Activated naive CD8-positive, alpha-beta T cell treated with anti-CD3 and anti-CD28 coated beads, Interleukin-2, amount 50 U/mL, for 16 hours (primary cell): Measurements from ENCODE around the gene PTBP3.
"Not testable (repeated sequence)": the region's sequence is repeated elsewhere in the genome, so short reads cannot be mapped to it uniquely, and the experiment has no call there.

Experiments
- DNase-seq: peaks from one replicate; pipeline ENCODE4 v3.0.0-alpha.2; 2020; ENCODE audit warnings: low read depth, low spot score

The PTBP3 gene

GRCh38 chr9:112332977-112333638, at the start of gene PTBP3:
Gene PTBP3, minus strand, starts transcription at chr9:112333619. Its CDS starts 35,754 bp downstream, at chr9:112297865.
- DNase-seq = peak; percentile 39

GRCh38 chr9:112382501-112383364, 49.3 kb upstream of the PTBP3 start:
- no peak for DNase-seq

GRCh38 chr9:112382066-112382465, 48.6 kb upstream of the PTBP3 start:
- no peak for DNase-seq

GRCh38 chr9:112380825-112381221, 47.4 kb upstream of the PTBP3 start:
- DNase-seq = no peak

- DNase-seq = no peak
These were observed 46.8 kb upstream of the PTBP3 start, which contains the start of gene HSDL2 for GRCh38 chr9:112380102-112380824. Gene HSDL2, plus strand, starts transcription at chr9:112380108. Its CDS starts 56 bp downstream, at chr9:112380164.

- DNase-seq = peak; percentile 89
These were observed 46.0 kb upstream of the PTBP3 start for GRCh38 chr9:112379177-112380101.

- no peak for DNase-seq
These were observed 45.1 kb upstream of the PTBP3 start for GRCh38 chr9:112378328-112379176.

GRCh38 chr9:112377684-112378327, 44.4 kb upstream of the PTBP3 start:
- no peak for DNase-seq

GRCh38 chr9:112377087-112377486, 43.7 kb upstream of the PTBP3 start:
- DNase-seq = no peak

- DNase-seq = no peak
These were observed 41.9 kb upstream of the PTBP3 start for GRCh38 chr9:112375361-112375760.

- DNase-seq = not testable (repeated sequence)
These were observed 40.8 kb upstream of the PTBP3 start for GRCh38 chr9:112374232-112374631.

GRCh38 chr9:112373666-112374065, 40.2 kb upstream of the PTBP3 start:
- not testable (repeated sequence) for DNase-seq

GRCh38 chr9:112371060-112371459, 37.6 kb upstream of the PTBP3 start:
- no peak for DNase-seq

- no peak for DNase-seq
These were observed 36.4 kb upstream of the PTBP3 start for GRCh38 chr9:112369817-112370216.

- no peak for DNase-seq
These were observed 34.0 kb upstream of the PTBP3 start for GRCh38 chr9:112367465-112367864.

- no peak for DNase-seq
These were observed 33.2 kb upstream of the PTBP3 start for GRCh38 chr9:112366591-112366990.

- not testable (repeated sequence) for DNase-seq
These were observed 31.8 kb upstream of the PTBP3 start for GRCh38 chr9:112365257-112365656.

- DNase-seq = no peak
These were observed 31.3 kb upstream of the PTBP3 start for GRCh38 chr9:112364761-112365160.

GRCh38 chr9:112361601-112362000, 28.2 kb upstream of the PTBP3 start:
- DNase-seq = no peak
